GM18517 (cell line): ENCODE measurements around the gene RBMS1.

ENCODE experiments used
- ATAC-seq: cut with Tn5 transposase; IDR thresholded peaks from one replicate; pipeline ENCODE4 v1.9.1; 2021; ENCODE audit warnings: mild to moderate bottlenecking, moderate library complexity; ENCODE audit not compliant: unreplicated experiment

The RBMS1 gene

DNA sequence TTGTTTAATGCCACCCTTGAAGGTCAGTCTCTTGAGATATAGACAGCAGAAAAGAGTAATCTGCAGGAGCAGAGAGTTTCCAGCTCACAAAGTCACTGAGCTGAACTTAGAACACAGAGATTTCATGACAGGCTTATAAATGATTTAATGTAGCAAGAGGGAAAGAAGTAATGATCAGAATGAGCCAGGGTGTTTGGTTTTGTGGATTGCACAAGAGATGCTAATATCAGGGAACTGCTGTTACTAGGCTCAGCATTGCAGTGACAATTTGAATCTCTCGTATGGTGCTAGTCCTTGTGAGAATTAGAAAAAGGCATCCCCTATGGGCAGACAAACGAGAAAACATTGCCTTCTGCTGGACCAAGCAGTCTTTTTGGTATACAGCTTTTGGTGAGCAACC lies 231.9 kb downstream of the RBMS1 start:
- no peak for ATAC-seq

DNA sequence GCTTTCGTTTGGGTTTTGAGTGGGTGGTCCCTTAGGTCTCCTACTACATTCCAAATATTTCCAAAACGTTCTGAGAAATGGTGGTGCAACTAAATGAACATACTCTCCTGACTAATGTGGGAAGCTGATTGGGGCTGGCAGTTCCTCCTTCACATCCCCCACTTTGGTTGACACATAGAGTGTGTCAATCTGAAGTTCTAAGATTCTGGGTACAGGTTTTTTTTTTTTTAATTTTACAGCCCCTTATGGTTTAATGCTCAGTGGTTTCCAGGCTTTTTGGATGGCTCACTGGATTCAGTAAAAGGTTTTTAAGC lies 235.2 kb downstream of the RBMS1 start:
- ATAC-seq, result no peak

DNA sequence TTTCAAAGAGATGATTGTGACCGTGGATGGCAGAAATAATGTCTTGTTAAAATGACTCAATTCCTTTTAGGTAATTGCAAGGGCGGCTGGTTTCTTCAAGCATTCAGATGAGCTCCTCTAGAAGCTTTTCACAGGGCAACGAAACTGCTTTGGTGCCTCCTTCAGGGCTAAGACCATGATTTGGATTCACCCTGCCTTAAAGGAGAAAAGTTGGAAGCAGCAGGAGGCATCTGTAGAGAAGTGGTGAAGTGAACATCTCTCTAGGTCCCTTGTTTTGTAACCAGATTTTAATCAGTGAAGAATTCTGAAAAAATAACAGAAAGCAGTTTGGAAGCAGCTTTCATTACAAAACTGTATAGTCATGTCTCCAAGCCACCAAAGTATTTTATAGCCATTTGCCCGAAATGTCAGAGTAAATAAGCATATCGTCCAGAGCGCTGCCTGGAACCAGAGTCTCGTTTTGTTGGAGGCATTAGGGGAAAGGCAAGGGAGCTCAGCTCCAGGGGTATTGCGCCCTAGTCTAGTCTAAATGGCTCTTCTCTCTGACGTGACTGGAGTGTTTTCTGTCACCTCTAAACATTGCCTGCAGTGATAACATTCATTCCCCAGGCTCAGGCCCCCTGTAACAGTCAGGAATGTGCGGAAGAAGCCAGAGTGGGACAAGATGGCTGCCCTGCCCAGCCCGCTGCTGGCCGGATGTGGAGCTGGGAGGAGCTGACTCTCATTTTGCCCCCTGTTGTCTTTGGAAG lies 235.7 kb downstream of the RBMS1 start:
- ATAC-seq, result no peak

DNA sequence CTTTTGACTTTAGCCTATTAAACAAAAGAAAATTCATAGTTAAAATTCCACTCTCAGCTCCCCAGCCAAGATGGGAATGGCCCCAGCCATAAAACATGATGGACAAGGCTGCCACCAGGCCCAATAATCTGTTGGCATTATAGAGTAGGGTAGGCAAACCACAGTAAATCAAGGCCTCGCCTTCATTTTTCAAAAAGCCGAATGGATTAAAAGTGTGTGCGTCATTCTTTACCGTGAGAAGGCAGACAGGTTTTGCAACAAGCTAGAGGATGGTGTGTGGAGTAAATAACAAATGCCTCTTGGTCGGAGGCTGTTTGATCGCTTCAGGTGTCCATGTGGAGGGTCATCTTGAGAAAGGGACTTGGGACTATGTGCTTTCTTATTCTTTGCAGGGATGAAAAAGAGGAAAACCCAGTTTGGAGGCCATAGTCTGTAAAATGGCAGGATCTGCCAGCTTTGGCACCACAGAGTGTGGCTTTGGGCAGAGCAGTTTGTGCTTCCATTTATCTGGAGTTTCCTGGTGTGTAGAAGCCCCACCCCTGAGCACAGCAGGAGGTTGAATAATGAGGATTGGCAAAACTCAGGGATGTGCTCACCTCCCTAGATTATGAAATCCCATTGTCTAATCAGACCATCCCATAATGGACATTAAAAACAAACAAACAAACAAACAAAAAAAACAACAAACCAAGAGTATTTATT lies 236.4 kb downstream of the RBMS1 start:
- no peak for ATAC-seq

DNA sequence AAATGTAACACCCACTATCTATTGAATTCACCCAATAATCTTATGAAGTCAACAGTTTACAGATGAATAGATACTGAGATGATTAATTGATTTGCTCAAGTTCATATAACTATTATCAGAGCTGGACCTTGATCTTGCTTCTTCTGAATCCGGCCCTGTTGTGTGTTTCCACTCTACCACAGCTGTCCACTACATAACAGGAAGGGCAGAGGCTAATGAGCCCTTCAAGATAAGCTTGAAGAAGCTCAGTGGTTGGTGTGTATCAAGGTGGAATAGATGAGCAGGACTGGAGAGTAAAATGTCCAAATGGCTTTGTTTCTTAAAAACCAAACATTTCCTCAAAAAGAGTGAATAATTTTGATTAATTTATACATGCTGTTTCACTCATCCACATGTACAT lies 237.1 kb downstream of the RBMS1 start:
- no peak for ATAC-seq

DNA sequence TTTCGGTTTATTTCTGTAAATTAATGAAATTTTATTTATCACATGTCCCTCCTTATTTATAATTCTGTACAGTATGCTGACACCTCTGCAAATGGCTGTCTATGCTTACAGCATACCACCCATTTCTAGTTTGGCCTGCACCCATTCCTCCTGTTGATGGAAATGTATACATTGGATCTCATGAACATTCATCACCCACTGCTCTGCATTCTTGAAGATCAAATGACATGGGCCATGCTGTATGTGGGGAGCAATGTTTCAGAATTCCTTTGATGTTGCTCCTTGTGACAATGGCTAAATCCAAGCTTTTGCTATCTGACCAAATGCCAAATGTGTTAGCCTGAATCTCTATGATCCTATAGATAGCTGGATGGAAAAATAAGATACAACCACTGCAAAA lies 238.2 kb downstream of the RBMS1 start:
- no peak for ATAC-seq

DNA sequence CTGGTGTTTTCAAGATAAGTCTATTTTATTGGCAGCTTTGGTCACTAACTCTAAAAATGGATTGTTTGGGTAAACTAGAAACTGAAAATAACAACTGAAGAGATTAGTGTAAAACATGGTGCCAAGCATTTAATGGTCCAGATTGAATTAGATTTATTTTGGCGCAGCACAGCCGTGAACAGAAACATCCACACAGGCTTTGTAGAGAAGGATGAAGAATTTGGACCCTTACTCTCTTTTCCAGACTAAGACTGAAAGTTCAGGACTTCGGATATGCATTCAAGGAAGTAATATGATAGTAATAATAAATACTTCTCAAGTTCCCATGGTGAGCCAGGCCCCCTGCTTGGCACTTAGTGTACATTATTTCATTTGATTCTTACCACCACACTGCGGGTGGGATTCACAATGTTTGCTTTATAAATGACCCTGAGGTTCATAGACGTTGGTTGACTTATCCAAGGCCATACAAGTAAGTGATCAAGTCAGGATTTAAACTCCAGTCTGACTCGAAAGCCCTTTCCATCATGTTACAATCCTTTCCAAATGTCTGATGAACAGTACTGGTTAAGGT lies 239.3 kb downstream of the RBMS1 start:
- ATAC-seq, result no peak

DNA sequence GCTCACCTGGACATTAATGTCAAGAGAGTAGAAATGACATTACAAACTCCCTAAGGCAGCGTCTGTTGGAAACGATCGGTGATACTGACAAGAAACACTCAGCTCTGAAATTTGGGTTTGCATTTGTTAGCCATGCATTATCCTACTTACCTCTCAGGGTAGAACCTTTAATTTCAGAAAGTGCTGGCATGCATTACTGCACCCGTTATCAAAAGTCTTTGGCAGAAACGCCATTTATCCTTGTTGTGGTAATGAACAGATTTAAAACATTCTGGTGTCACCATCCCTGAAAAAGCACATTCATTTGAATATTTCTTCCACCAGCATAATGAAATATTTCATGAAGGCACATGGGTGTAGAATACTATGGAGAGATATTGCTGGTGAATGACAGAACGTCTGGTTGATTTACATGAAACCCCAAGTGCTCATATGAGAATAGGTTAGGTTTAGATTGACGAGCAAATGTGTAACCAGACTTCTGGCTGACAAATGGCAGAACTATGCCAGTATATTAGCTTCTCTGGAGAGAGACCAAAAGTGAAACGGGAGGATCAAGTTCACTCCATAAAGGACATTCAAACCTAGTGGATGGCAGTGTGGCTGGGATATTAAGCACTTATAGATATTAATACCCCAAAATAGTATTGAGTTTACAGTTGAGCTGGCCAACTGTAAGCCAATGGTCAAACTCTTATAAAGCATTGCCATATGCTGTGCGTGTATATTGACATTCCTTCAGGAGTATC lies 240.0 kb downstream of the RBMS1 start:
- ATAC-seq, result no peak

DNA sequence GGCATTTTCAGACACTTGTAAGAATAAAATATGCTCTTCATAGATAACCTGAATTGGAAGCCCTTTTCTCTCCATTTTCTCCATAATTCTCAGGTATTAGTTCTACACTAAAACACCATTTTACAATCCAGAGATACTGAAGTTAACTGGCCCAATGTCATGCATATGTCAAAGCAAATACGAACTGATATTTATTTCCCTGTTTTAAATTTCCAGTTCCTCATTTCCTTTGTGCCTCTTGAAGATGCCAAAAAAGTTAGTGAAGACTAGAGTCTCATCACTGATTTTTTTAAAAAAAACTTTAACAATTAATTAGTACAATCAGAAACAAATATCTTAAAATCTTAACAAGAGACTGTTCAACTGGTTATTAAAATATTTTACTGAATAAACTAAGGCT lies 240.7 kb downstream of the RBMS1 start:
- no peak for ATAC-seq

DNA sequence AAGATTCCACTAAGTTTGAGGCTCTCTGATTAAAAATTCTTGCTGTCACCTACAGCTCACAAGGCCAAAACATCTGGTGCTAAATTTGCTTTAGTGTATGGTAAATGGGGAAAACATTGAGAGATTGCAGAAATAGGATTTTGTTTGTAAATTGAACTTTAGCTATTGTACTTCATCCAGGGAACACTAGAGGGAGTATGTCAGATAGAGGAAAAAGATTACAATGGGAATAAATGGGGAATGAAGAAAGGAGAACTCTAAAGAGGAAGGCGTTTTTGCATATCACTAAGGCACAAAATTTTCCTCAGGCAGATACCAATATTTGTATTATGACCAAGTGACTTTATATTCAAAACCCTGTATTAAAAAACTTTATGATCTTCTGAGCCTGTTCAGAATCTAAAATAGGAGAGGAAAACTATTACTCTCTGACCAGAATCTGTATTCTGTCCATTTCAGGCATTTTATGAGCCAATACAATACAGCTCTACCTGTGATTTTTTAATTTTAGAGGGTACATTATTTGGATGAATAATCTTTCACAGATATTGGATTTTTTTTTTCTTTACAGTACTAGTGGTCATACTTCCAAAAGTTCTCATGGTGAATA lies 241.2 kb downstream of the RBMS1 start:
- no peak for ATAC-seq

DNA sequence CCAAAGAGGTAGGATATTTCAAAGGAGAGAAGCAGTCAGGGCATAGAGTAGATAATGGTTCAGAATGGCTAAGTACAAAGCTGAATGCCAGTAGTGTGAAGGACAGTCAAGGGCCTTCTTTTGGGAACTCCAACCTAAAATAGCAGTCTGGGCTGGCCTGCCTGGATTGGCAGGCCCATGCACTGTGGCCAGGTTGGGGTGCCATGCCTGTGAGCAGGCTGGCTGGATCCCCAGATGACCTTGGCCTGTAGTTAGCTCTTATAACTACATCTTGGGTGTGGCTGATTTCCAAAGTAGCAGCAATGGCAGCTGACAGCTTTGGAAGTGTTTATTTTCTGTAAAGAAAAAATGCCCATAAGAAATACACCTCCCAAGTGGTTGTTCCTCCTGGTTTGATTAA lies 242.0 kb downstream of the RBMS1 start:
- no peak for ATAC-seq

DNA sequence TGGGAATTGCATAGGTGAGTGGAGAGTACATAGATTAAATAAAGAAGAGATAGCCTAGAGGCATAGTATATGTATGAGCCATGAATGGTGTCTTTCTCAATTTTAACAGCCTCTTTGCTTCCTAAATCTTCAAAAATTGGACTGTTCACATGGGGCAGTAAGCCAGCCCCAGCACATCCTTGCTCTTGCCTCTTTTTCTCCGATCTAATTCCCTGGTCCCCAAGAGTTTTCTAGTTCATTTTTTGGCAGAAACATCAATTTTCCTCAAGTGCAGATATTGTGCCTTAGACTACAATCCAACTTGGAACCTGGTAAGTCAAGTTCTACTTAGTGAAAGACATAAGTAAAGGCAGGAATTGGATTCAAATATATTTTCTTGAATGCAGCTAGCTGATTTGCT lies 243.7 kb downstream of the RBMS1 start:
- no peak for ATAC-seq

DNA sequence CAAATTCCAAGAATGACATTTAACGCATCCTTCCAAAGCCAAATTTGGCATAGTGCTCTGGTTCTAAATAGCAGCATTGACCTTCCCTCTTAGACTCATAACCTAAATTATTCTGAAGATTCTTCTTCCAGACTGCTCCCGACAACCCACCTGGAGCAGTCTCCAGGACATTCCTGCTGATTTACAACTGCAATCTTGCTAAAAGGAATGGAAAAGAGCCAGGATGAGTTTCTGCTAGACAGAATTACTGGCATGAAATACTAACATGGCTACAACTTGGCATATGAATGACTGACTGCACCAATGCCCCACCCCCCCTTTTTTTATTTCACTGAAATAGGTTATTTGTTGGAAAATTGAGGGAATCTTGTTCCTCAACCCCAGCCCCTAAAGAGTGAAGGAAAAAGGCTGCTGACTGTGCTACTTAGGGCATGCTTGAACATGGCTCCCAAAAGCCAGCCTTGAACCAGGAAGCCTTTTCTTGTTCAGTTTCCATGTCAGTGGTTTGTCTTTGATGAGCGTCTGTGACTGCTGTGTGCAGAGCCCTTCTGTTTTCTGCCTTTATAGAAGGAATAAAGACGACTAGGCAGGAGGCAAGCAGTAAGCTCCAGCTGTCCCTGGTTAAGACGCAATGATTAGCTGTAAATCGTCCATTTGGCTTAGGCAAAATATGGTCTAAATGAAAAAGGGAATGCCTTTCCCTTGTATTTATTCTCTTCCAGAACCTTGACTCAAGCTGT lies 246.1 kb downstream of the RBMS1 start:
- ATAC-seq, result no peak

DNA sequence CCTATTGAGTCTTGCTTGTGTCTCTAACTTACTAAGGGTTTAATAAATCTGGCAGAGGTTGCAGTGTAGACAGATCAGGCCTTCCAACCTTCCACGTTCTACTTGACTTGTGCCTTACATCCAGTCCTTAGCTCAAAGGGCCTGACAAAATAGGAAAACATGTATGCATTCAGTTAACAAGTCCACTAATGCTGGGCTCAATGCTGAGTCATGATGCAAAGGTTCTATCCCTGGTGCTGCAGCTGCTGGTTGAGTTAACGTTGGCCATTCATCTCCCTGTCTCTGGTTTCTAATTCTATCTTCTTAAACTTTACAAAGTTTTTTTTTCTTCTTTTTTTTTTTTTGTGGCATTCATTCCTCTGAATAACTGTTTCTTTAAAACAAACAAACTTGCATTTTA lies 247.3 kb downstream of the RBMS1 start:
- ATAC-seq, result no peak

DNA sequence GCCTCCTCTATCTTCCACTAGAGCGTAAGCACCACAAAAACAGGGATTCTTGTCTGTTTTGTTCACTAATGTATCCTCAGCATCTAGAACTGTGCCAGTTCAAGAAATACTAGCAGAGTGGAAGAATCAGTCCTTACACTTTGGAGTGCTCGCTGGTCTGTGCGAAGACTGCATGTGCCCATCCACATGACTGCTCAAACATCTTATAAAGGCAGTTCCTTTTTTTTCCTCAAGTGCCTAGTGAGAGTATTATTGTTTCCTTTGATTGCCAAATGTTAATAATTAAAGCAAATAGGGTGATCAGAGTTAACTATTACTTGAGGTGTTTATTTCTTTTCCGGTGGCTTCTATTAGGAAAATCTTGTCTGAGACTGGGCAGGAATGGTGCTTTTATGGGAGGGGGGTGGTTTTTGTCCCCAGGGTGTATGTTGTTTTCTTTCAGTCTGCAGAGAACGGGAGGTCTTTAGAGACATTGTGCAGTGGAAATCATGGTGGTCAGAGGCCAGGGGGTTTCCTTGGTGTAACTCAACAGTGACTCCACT lies 247.9 kb downstream of the RBMS1 start:
- no peak for ATAC-seq

DNA sequence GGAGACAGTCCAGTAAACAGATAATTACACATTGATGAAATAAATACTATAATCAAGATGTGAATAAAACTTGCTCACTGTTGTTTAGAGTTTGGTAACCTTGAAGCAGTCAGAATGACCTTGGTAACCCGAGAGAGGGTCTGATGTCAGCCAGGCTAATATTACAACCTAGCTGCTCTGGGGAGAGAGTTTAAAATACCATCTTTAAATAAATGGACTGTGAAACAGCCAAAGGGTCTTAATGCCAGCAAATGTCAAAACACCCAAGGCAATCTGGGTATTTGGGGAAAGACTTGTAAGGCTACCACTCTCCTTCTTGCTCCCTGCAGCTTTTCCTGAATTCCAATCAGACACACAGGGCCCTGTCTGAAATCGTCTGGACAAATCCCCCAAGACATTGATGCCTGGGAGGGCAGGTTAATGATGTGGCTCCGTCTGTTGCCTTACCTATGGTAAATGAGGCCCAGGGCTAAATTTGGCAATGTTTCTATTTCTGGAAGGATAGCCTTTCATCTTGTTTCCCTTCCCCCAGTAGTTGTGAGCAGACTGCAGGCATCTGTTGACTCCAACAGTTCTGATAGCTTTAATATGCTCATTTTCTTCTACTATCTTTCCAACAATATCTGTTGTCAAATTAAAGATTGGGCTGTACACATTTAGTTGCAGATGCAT lies 250.6 kb downstream of the RBMS1 start:
- no peak for ATAC-seq

DNA sequence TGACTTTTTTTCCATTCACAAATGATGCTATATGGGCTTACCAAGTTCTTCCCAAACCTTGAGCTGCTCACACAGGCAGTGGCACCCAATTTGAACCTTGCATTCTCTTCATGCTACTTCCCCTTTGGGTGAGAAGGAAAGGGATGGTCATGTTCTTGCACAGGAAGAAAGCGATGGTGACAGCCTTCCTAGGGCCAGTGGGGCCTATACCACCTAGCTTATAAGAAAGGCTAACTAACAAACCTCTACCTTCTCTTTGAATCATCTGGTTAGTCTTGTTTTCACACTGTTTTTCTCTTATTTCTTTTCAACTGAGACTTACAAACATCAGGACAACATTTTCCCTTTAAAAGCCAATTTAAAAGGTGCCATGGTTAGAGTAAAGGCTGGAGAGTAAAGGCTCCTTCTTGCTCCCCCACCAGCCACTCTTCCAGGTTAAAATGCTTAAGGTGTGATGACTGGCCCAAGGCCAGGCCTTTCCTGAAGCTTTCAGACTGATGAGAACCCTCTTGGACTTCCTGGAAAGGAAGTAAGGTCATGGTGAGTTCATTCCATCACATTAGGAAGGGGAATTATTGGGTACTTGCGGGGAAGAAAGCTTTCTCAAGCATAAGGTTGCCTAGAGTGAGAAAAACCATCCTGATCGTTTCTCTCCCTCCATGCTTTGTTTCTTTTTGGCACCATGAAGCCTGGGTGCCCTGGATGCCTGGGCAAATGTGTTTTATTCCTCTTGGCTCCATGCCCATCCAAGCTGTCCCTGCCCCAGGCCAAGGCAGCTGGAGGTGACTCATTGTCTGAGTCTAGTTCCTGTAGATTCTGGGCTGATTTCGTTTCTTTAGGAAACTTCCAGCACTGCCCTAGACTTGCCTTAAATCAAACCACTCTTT lies 252.1 kb downstream of the RBMS1 start:
- ATAC-seq, result no peak

DNA sequence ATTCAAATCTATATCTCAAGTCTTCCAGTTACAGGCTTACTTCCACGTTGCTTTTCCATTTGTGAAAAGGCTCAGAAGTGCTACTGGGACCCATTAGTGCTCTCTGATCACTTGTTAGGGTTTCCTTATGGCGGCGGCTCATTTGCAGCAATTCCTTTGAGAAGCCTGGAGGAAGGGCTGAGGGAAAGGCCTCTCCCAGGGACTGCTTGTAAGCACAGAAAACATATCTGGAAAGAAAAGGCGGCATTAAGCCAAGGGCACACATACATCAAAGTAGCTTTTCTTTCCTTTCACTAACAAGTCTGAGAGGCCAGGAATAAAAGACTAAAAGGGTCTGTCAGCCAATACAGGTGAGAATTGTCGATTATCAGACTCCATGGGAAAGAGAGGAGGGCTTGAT lies 254.2 kb downstream of the RBMS1 start:
- no peak for ATAC-seq

DNA sequence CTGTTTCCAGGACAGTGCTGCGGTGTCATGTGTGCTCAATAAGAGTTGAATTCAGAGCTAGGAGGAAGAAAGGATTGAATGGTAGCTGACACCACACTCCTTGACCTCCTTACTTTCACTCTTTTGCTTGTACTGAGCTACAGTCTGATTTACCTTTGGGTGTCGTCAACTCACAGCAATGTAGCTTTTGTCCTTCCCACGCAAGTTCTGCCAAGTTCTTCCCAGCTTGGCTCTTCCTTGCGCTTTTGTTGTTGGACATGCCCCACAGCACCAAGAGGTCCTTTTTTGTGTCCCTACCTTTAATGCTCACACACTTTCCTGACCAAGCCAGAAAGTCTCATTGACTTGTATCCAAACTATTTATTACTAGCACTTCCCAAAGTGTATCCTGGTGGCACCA lies 255.2 kb downstream of the RBMS1 start:
- no peak for ATAC-seq
